ENCODE data around the gene HEATR5A. TPM values are rescaled to one million over a fixed set of nuclear protein-coding genes. Genes with fewer than 3 reads are reported as not detected.

HEATR5A gene
- polyA plus RNA-seq, 1 donor (not counting 4 experiments of a cell fraction or from before 2014, with no cell fraction given) = 16.7 TPM

- FAIRE-seq = no peak
- Histone ChIP-seq H3K36me3 (ENCODE audit: control insufficient read depth in 2 of 2, extremely low read depth in 1 of 2, insufficient read depth in 2 of 2, low read length in 2 of 2) (peaks cover 0 to 3% of the 10 kb centered on the region in 2 experiments), H3K4me3 (ENCODE audit: control insufficient read depth in 2 of 3, extremely low read depth in 1 of 3, insufficient read depth in 2 of 3, low read depth in 1 of 3, low read length in 3 of 3) (no peak overlapping the region), H3K4me1 (ENCODE audit: control insufficient read depth, extremely low read depth, insufficient read depth, low read length) (no peaks in the 10 kb centered on the region), H4K20me1 (ENCODE audit: control insufficient read depth, extremely low read depth, insufficient read depth, low read length) (no peaks in the 10 kb centered on the region), H3K4me2 (ENCODE audit: control insufficient read depth, extremely low read depth, insufficient read depth, low read depth, low read length) (no peak overlapping the region), H3K27ac (ENCODE audit: control insufficient read depth, insufficient read depth, low read length) (no peak overlapping the region), H3K9me1 (ENCODE audit: control insufficient read depth, extremely low read depth, insufficient read depth, low read length) (no peaks in the 10 kb centered on the region), H3K9ac (ENCODE audit: control insufficient read depth, extremely low read depth, insufficient read depth, low read length) (no peak overlapping the region), H3K79me2 (ENCODE audit: control insufficient read depth, insufficient read depth, low read length) (no peaks in the 10 kb centered on the region), H2AFZ (ENCODE audit: control insufficient read depth, low read length) (no peak overlapping the region), H3K9me3 (ENCODE audit: control insufficient read depth, low read depth, low read length) (no peaks in the 10 kb centered on the region), H3K27me3 (ENCODE audit: control insufficient read depth, extremely low read depth, insufficient read depth, low read length) (no peaks in the 10 kb centered on the region)
- TF ChIP-seq EZH2 (IDR thresholded peaks at IDR 0.05; ENCODE audit: low read length) = no peak
- no peak for TF ChIP-seq CTCF (optimal IDR thresholded peaks at IDR 0.05 in 1 of 3, IDR thresholded peaks at IDR 0.05 in 1 of 3, conservative IDR thresholded peaks at IDR 0.05 in 1 of 3; ENCODE audit: extremely low read depth in 1 of 3, insufficient read depth in 2 of 3, low read length in 3 of 3)
- dilution Hi-C loops (cut with MboI; ENCODE audit: extremely low pct_ligation_motif_present, low sequenced_read_pairs) = no loop called here
- DNase-seq (ENCODE audit: low read depth, low spot score) = no peak
These were observed 99.2 kb downstream of the HEATR5A start for GRCh38 chr14:31320922-31321766.

GRCh38 chr14:31320216-31320615 is 100.1 kb downstream of the HEATR5A start:
- Histone ChIP-seq H4K20me1 (ENCODE audit: control insufficient read depth, extremely low read depth, insufficient read depth, low read length) (no peaks in the 10 kb centered on the region), H3K4me3 (ENCODE audit: control insufficient read depth in 2 of 3, extremely low read depth in 1 of 3, insufficient read depth in 2 of 3, low read depth in 1 of 3, low read length in 3 of 3) (no peak overlapping the region), H3K79me2 (ENCODE audit: control insufficient read depth, insufficient read depth, low read length) (no peaks in the 10 kb centered on the region), H3K9me1 (ENCODE audit: control insufficient read depth, extremely low read depth, insufficient read depth, low read length) (no peaks in the 10 kb centered on the region), H3K9me3 (ENCODE audit: control insufficient read depth, low read depth, low read length) (no peaks in the 10 kb centered on the region), H3K36me3 (ENCODE audit: control insufficient read depth in 2 of 2, extremely low read depth in 1 of 2, insufficient read depth in 2 of 2, low read length in 2 of 2) (peaks cover 0 to 3% of the 10 kb centered on the region in 2 experiments), H3K27me3 (ENCODE audit: control insufficient read depth, extremely low read depth, insufficient read depth, low read length) (no peaks in the 10 kb centered on the region), H3K27ac (ENCODE audit: control insufficient read depth, insufficient read depth, low read length) (no peak overlapping the region), H3K9ac (ENCODE audit: control insufficient read depth, extremely low read depth, insufficient read depth, low read length) (no peak overlapping the region), H2AFZ (ENCODE audit: control insufficient read depth, low read length) (no peak overlapping the region), H3K4me1 (ENCODE audit: control insufficient read depth, extremely low read depth, insufficient read depth, low read length) (no peaks in the 10 kb centered on the region), H3K4me2 (ENCODE audit: control insufficient read depth, extremely low read depth, insufficient read depth, low read depth, low read length) (no peak overlapping the region)
- dilution Hi-C loops (cut with MboI; ENCODE audit: extremely low pct_ligation_motif_present, low sequenced_read_pairs) = no loop called here
- no peak for FAIRE-seq
- TF ChIP-seq EZH2 (IDR thresholded peaks at IDR 0.05; ENCODE audit: low read length) (no peak), CTCF (optimal IDR thresholded peaks at IDR 0.05 in 1 of 3, IDR thresholded peaks at IDR 0.05 in 1 of 3, conservative IDR thresholded peaks at IDR 0.05 in 1 of 3; ENCODE audit: extremely low read depth in 1 of 3, insufficient read depth in 2 of 3, low read length in 3 of 3) (no peak)
- no peak for DNase-seq (ENCODE audit: low read depth, low spot score)

Data from keratinocyte (primary cell).